Kidney epithelial cell (primary cell): ENCODE results near the gene TNRC6C. TPM values are rescaled to one million over a fixed set of nuclear protein-coding genes. Genes with fewer than 3 reads are reported as not detected.

Experiments
- DNase-seq: peaks from one replicate; pipeline ENCODE4 v3.0.0-alpha.2; 2010; ENCODE audit warnings: low read depth
- H3K27me3 ChIP-seq: 2 replicates; pipeline ENCODE4 v1.6.0; 2011; ENCODE audit warnings: low read length; ENCODE audit not compliant: control insufficient read depth, insufficient read depth
- H3K36me3 ChIP-seq: 2 replicates; pipeline ENCODE4 v1.5.1; 2011; ENCODE audit warnings: low read length; ENCODE audit not compliant: control insufficient read depth, insufficient read depth
- H3K4me3 ChIP-seq: 2 replicates; pipeline ENCODE4 v1.5.1; 2011; ENCODE audit warnings: low read depth, mild to moderate bottlenecking, control low read depth, low read length
- total RNA-seq: library from RNA; depleted of rRNA; stranded (reverse); fragments of >200 nt; gene quantifications from 2 replicates; pipeline ENCODE4 v1.2.3, GENCODE V29; 2015
- TF ChIP-seq, protein P1 (sequence below): IDR thresholded peaks from 2 replicates; pipeline ENCODE4 v1.5.1; 2011; ENCODE audit warnings: mild to moderate bottlenecking, moderate library complexity, low read length, control low read depth, inconsistent platforms; ENCODE audit not compliant: insufficient read depth, poor library complexity, severe bottlenecking

The TNRC6C gene
- total RNA-seq, 1 donor from 2014 or later, result 5.3 TPM

DNA sequence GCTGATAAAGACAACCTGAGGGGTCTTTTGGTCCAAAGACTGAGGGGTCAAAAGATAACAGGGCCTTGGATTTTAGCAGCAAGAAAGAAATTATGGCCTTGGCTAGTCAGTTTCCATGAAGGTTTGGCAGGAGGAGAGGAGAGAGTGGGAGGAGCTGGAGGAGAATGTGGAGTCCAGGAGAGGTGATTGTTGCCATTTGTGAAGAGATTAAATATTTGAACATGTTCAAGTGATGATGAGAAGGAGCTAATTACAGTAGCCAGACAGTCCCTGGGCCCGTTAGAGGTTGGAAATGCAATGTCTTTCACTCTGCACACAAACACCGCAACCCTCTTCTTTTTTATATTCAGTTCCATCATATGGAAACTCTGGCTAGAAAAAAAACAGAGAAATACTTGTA, 68.6 kb downstream of the TNRC6C start:
- H3K36me3 ChIP-seq, result no peaks in the 10 kb centered on the region
- no peaks in the 10 kb centered on the region for H3K27me3 ChIP-seq
- TF ChIP-seq, protein P1, sequence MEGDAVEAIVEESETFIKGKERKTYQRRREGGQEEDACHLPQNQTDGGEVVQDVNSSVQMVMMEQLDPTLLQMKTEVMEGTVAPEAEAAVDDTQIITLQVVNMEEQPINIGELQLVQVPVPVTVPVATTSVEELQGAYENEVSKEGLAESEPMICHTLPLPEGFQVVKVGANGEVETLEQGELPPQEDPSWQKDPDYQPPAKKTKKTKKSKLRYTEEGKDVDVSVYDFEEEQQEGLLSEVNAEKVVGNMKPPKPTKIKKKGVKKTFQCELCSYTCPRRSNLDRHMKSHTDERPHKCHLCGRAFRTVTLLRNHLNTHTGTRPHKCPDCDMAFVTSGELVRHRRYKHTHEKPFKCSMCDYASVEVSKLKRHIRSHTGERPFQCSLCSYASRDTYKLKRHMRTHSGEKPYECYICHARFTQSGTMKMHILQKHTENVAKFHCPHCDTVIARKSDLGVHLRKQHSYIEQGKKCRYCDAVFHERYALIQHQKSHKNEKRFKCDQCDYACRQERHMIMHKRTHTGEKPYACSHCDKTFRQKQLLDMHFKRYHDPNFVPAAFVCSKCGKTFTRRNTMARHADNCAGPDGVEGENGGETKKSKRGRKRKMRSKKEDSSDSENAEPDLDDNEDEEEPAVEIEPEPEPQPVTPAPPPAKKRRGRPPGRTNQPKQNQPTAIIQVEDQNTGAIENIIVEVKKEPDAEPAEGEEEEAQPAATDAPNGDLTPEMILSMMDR, result no peak
- DNase-seq, result no peak
- no peak overlapping the region for H3K4me3 ChIP-seq

DNA sequence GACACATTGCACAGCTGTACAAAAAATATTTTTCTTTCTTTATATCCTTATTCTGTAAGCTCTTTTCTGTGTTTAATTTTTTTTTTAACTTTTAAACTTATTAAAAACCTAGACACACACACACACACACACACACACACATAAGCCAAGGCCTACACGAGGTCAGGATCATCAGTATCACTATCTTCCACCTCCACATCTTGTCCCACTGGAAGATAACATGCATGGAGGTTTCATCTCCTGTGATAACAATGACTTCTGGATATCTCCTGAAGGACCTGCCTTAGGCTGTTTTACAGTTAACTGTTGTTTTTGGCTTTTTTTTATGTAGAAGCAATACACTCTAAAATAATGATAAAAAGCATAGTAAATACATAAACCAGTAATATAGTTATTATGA, 71.2 kb downstream of the TNRC6C start:
- no peak overlapping the region for H3K4me3 ChIP-seq
- TF ChIP-seq, protein P1, result no peak
- H3K36me3 ChIP-seq, result no peaks in the 10 kb centered on the region
- DNase-seq, result no peak
- H3K27me3 ChIP-seq, result no peaks in the 10 kb centered on the region

DNA sequence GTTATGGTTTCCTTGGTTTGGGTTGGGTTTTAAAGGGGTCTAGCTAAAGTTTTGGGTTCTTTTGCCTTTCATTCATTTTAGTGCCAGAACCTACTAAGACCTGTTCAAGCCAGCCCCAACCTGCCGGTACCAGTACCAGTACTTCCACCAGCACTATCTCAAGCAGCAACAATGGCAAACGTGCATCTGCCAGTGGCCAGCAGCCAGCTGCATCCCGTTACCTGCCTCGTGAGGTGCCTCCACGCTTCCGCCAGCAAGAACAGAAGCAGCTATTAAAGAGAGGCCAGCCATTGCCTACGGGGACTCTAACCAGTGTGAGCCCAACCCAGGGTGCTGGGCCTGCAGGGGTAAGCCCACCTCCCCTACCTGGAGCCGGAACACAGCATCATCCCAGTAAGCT, 72.9 kb downstream of the TNRC6C start:
- no peaks in the 10 kb centered on the region for H3K27me3 ChIP-seq
- DNase-seq, result no peak
- H3K4me3 ChIP-seq, result no peak overlapping the region
- no peaks in the 10 kb centered on the region for H3K36me3 ChIP-seq
- TF ChIP-seq, protein P1, result no peak

DNA sequence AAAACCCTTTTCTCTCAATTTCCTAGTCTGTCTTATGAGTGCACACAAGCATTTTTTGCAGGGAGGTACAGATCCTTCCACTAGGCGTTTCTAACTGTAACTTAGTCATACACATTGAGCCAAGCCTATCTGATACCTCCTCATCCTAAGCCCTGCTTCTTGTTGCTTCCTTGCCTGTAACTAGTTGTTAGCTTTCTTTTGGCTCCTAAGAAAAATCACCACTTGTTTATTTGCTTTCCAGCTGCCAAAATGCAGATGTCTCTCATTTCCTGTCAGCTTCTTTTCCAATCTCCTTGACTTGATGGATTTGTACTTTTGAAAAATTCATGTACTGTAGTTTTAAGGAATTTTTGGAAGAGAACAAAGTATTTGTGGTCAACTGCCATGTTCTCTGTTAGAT, 73.7 kb downstream of the TNRC6C start:
- no peaks in the 10 kb centered on the region for H3K36me3 ChIP-seq
- no peaks in the 10 kb centered on the region for H3K27me3 ChIP-seq
- no peak for DNase-seq
- TF ChIP-seq, protein P1, result no peak
- no peak overlapping the region for H3K4me3 ChIP-seq

DNA sequence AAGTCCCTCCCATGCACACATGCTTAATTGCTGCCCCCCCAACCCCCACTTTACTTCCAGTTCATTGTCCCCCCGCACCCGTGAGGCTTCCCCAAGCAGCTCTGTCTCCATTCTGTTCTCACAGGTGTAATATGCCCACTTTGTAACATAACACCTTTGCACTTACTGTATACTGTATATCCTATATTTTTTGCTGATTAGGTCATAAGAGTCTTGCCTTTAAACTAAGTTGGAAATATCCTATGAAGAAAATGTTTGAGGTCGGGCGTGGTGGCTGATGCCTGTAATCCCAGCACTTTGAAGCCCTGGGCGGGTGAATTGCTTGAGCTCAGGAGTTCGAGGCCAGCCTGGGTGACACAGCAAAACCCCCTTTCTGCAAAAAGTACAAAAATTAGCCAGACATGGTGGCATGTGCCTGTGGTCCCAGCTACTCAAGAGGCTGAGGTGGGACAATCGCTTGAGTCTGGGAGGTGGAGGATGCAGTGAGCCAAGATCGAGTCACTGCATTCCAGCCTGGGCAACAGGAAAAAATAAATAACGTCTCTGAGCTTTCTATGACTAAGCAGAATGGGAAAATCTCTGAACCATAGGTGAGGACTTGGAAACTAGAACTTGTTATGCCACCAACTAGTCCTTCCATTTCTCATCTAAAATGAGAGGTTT, 76.1 kb downstream of the TNRC6C start:
- Histone ChIP-seq H3K4me3 (no peak overlapping the region), H3K36me3 (no peaks in the 10 kb centered on the region), H3K27me3 (no peaks in the 10 kb centered on the region)
- TF ChIP-seq, protein P1, result no peak
- DNase-seq, result no peak

DNA sequence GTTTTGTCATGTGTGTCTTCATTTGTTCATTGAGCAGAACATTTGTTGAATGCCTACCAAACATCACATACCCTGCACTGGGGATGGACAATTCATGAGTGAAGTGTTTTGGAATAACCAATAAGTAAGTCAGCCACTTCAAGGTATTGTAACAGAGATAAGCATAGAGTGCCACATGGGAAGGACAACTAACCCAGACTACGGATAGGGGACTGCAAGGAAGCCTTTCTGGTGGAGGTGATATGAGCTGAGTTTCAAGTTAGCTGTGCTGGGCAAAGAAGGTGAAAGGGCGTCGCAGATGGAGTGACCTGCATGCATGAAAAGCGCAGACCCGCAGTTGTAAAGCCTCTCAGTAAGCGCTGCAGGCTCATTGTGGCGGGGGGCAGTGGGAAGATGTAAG, 78.8 kb downstream of the TNRC6C start:
- DNase-seq, result no peak
- no peak overlapping the region for H3K4me3 ChIP-seq
- TF ChIP-seq, protein P1, result no peak
- no peaks in the 10 kb centered on the region for H3K36me3 ChIP-seq
- no peaks in the 10 kb centered on the region for H3K27me3 ChIP-seq
